ENCODE measurements around the gene HOMER2. TPM values are rescaled to one million over a fixed set of nuclear protein-coding genes. Genes with fewer than 3 reads are reported as not detected.

HOMER2 gene
- total and polyA plus RNA-seq, 9 of the 15 experiments (the other 6 are each of a cell fraction or from before 2014, with no cell fraction given), result 0.13 to 0.47 (median 0.29) TPM; not detected in 1

DNA sequence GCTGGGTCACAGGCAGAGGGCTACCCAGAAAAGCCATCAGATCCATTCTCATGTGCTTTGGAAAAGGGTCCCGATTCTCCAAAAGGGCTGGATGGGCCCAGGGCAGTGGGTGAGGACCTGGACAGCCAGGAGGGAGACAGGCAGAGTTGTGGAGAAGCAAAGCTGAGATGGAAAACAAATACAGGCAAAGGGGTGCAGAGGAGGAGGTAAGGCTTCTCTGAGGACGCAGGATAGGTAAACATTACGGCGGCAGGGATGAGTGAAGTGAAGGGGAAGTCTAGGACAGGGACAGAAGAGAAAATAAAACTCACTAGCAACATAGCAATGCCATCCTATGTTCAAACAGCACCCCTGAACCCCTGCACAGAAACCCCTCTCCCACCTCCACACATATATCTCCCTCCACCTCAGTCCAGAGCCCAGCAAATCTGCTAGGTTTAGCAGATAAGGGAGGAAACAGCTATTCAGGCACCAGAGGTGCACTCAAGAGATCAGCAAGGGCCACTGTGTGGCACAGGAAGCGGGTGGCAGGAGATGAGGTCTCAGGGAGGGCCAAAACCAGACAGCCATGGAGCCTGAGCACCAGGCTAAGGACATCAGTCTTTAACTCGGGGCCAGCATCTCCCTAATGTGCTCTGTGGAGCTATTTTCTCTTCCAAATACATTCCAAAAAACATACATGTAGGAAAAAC, 51.3 kb downstream of the HOMER2 start (continued):
- TF ChIP-seq MBD2 (IDR thresholded peaks at IDR 0.05; ENCODE audit: borderline replicate concordance, low read depth) (no peak), NR4A1 (CRISPR knock-in tag; IDR thresholded peaks at IDR 0.05) (no peak), NR4A1 (tag; IDR thresholded peaks at IDR 0.05) (no peak), PTTG1 (tag; IDR thresholded peaks at IDR 0.05; ENCODE audit: low read depth) (no peak), HIVEP1 (CRISPR knock-in tag; IDR thresholded peaks at IDR 0.05) (no peak)
- TF ChIP-seq, protein P1, sequence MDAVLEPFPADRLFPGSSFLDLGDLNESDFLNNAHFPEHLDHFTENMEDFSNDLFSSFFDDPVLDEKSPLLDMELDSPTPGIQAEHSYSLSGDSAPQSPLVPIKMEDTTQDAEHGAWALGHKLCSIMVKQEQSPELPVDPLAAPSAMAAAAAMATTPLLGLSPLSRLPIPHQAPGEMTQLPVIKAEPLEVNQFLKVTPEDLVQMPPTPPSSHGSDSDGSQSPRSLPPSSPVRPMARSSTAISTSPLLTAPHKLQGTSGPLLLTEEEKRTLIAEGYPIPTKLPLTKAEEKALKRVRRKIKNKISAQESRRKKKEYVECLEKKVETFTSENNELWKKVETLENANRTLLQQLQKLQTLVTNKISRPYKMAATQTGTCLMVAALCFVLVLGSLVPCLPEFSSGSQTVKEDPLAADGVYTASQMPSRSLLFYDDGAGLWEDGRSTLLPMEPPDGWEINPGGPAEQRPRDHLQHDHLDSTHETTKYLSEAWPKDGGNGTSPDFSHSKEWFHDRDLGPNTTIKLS (IDR thresholded peaks at IDR 0.05; ENCODE audit: borderline replicate concordance, low read depth), result no peak

DNA sequence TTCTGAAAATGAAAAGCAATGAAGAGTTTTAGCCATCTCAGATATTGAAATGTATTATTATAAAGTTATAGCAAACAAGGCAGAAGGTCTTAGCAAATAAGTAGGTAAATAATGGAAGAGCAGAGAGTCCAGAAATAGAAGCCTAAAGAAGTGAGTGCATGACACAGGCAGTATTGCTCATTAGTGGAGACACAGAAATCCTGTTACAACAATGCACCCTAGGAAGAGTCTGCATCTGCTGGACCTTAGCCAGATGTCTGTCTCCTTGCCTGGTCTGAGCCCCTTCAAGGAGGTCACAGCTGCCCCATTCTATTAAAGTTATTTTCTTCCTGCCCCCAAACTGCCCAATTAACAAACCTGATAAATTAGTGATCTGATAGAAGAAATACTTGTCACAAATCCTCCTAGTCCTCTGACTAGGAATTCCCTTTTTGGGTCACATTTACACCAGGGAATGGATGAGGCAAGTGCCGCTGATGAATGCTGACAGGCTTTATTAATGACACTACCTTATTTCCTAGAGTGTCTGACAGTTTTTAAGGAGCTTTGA, 51.9 kb downstream of the HOMER2 start:
- 0% methylated on average over 1 of the region's 1 CpG for WGBS (ENCODE audit: insufficient coverage, low coverage, missing lambda C conversion rate)
- H3K79me2 ChIP-seq (ENCODE audit: control insufficient read depth, insufficient read depth, low read length), result no peaks in the 10 kb centered on the region
- DNase-seq (ENCODE audit: extremely low read depth in 1 of 4, low spot score in 3 of 4) (no peak), FAIRE-seq (no peak), ATAC-seq (no peak)
- no peak for TF ChIP-seq RBM14 (IDR thresholded peaks at IDR 0.05; ENCODE audit: borderline replicate concordance, insufficient read depth, low read depth, low read length)
- TF ChIP-seq, protein P2, sequence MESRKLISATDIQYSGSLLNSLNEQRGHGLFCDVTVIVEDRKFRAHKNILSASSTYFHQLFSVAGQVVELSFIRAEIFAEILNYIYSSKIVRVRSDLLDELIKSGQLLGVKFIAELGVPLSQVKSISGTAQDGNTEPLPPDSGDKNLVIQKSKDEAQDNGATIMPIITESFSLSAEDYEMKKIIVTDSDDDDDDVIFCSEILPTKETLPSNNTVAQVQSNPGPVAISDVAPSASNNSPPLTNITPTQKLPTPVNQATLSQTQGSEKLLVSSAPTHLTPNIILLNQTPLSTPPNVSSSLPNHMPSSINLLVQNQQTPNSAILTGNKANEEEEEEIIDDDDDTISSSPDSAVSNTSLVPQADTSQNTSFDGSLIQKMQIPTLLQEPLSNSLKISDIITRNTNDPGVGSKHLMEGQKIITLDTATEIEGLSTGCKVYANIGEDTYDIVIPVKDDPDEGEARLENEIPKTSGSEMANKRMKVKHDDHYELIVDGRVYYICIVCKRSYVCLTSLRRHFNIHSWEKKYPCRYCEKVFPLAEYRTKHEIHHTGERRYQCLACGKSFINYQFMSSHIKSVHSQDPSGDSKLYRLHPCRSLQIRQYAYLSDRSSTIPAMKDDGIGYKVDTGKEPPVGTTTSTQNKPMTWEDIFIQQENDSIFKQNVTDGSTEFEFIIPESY (CRISPR knock-in tag; IDR thresholded peaks at IDR 0.05), result no peak
- no peak overlapping the region for H3K4me3 ChIP-seq
- H3K4me2 ChIP-seq (ENCODE audit: insufficient read depth, low read length), result no peak overlapping the region
- no peak overlapping the region for H3K27ac ChIP-seq (ENCODE audit: extremely low read depth, low read depth, low read length)
- H3K4me1 ChIP-seq (replicated peaks in 1 of 2; ENCODE audit: control insufficient read depth in 2 of 2, insufficient read depth in 2 of 2, low read length in 2 of 2), result no peaks in the 10 kb centered on the region
- no peaks in the 10 kb centered on the region; the same call in 1 of the 2 replicates for H4K20me1 ChIP-seq (replicated peaks; ENCODE audit: control insufficient read depth, insufficient read depth, low read length)
- H3K9me3 ChIP-seq (replicated peaks; ENCODE audit: control insufficient read depth, insufficient read depth, low read depth, low read length), result no peaks in the 10 kb centered on the region
- ChIA-PET POLR2A (no interaction called here), CTCF (ENCODE audit: low intra/inter-chr PET ratio) (no interaction called here)
- in situ Hi-C loops (cut with MboI), result no loop called here
- no peaks in the 10 kb centered on the region for H3K9me1 ChIP-seq (ENCODE audit: control insufficient read depth, insufficient read depth, low read length)
- no peaks in the 10 kb centered on the region for H3K36me3 ChIP-seq (ENCODE audit: control insufficient read depth, insufficient read depth, low read length)
- H3K9ac ChIP-seq (ENCODE audit: insufficient read depth in 1 of 2, low read depth in 2 of 2, low read length in 2 of 2), result no peak overlapping the region
- intact Hi-C loops (cut with micrococcal nuclease), result no loop called here
- no peak overlapping the region for H2AFZ ChIP-seq (ENCODE audit: low read depth, low read length)
- peaks cover 43 to 53% of the 10 kb centered on the region in 2 experiments for H3K27me3 ChIP-seq (ENCODE audit: control insufficient read depth in 2 of 2, insufficient read depth in 2 of 2, low read length in 2 of 2)
- BruUV-seq (replicated peaks), result no TSS peak

All from K562 (cell line).